HepG2 (cell line): Measurements from ENCODE around the gene RHOT2. TPM values are rescaled to one million over a fixed set of nuclear protein-coding genes. Genes with fewer than 3 reads are reported as not detected.

Experiments
- ARID2 ChIP-seq: sonication (generic); formaldehyde crosslinking; IDR thresholded peaks from 2 replicates; pipeline ENCODE4 v1.8.1; 2022; ENCODE audit warnings: mild to moderate bottlenecking, missing genetic modification reagents, borderline replicate concordance
- ATF3 ChIP-seq: sonication (generic); formaldehyde crosslinking; IDR thresholded peaks from 2 replicates; pipeline ENCODE4 v1.4.0; 2020; ENCODE audit warnings: missing genetic modification reagents
- CBFB ChIP-seq: sonication (generic); formaldehyde crosslinking; IDR thresholded peaks from 2 replicates; pipeline ENCODE4 v1.4.0; 2020; ENCODE audit warnings: missing genetic modification reagents
- GATA4 ChIP-seq: sonication (generic); IDR thresholded peaks from 2 replicates; pipeline ENCODE4 v1.6.1; 2016; ENCODE audit warnings: antibody characterized with exemption, low read depth, borderline replicate concordance
- KAT8 ChIP-seq: IDR thresholded peaks from 2 replicates; pipeline ENCODE4 v1.6.1; 2016; ENCODE audit warnings: missing genetic modification reagents, missing compliant biosample characterization
- KDM5B ChIP-seq: sonication (generic); formaldehyde crosslinking; IDR thresholded peaks from 2 replicates; pipeline ENCODE4 v1.4.0; 2020; ENCODE audit warnings: missing genetic modification reagents, mild to moderate bottlenecking, borderline replicate concordance
- KMT2A ChIP-seq: sonication (generic); formaldehyde crosslinking; IDR thresholded peaks from 2 replicates; pipeline ENCODE4 v1.4.0; 2020; ENCODE audit warnings: missing genetic modification reagents
- NFRKB ChIP-seq: fragments of 450-650 bp; IDR thresholded peaks from 2 replicates; pipeline ENCODE4 v1.6.1; 2017
- NFYC ChIP-seq: IDR thresholded peaks from 2 replicates; pipeline ENCODE4 v1.6.1; 2016; ENCODE audit warnings: missing genetic modification reagents, missing compliant biosample characterization
- PLRG1 ChIP-seq: fragments of 450-650 bp; conservative IDR thresholded peaks from 2 replicates; pipeline ENCODE4 v1.6.1; 2016
- RBM39 ChIP-seq: fragments of 200-400 bp; formaldehyde crosslinking; IDR thresholded peaks from one replicate; pipeline ENCODE4 v1.6.1; 2018; ENCODE audit warnings: antibody characterized with exemption, mild to moderate bottlenecking, low read depth, low read length; ENCODE audit not compliant: poor library complexity, severe bottlenecking
- RCOR2 ChIP-seq: IDR thresholded peaks from 2 replicates; pipeline ENCODE4 v1.6.1; 2016; ENCODE audit warnings: missing biosample characterization, missing genetic modification reagents
- SETDB1 ChIP-seq: sonication (generic); formaldehyde crosslinking; IDR thresholded peaks from 2 replicates; pipeline ENCODE4 v1.5.1; 2020; ENCODE audit warnings: missing genetic modification reagents, mild to moderate bottlenecking, borderline replicate concordance
- STAG1 ChIP-seq: sonication (generic); formaldehyde crosslinking; IDR thresholded peaks from 2 replicates; pipeline ENCODE4 v1.4.0; 2020; ENCODE audit warnings: missing genetic modification reagents
- TCF12 ChIP-seq, 2 experiments: fragments of 450-650 bp in 1 of 2; sonication (generic) in 1 of 2; formaldehyde crosslinking in 1 of 2; IDR thresholded peaks; 2 replicates each; pipeline versions ENCODE4 v1.6.1 to v1.8.0; 2017 to 2022; ENCODE audit warnings: antibody characterized with exemption in 1 of 2, mild to moderate bottlenecking in 1 of 2, missing genetic modification reagents in 1 of 2, moderate library complexity in 1 of 2
- ZBTB2 ChIP-seq: sonication (generic); formaldehyde crosslinking; IDR thresholded peaks from 2 replicates; pipeline ENCODE4 v1.8.0; 2022; ENCODE audit warnings: low read depth, missing genetic modification reagents
- ZFP91 ChIP-seq: sonication (generic); formaldehyde crosslinking; IDR thresholded peaks from 2 replicates; pipeline ENCODE4 v1.9.0; 2022; ENCODE audit warnings: missing genetic modification reagents, mild to moderate bottlenecking, borderline replicate concordance
- ZNF124 ChIP-seq: sonication (generic); formaldehyde crosslinking; IDR thresholded peaks from 2 replicates; pipeline ENCODE4 v1.4.0; 2020; ENCODE audit warnings: missing genetic modification reagents
- ZNF180 ChIP-seq: sonication (generic); formaldehyde crosslinking; IDR thresholded peaks from 2 replicates; pipeline ENCODE4 v1.4.0; 2020; ENCODE audit warnings: low read depth, missing genetic modification reagents, borderline replicate concordance
- ZNF260 ChIP-seq: sonication (generic); formaldehyde crosslinking; IDR thresholded peaks from 2 replicates; pipeline ENCODE4 v1.4.0; 2020; ENCODE audit warnings: missing genetic modification reagents, low read depth, mild to moderate bottlenecking, borderline replicate concordance
- ZNF451 ChIP-seq: sonication (generic); formaldehyde crosslinking; IDR thresholded peaks from 2 replicates; pipeline ENCODE4 v1.5.0; 2020; ENCODE audit warnings: mild to moderate bottlenecking, missing genetic modification reagents
- ZNF569 ChIP-seq: sonication (generic); formaldehyde crosslinking; IDR thresholded peaks from 2 replicates; pipeline ENCODE4 v1.5.0; 2020; ENCODE audit warnings: mild to moderate bottlenecking, missing genetic modification reagents, moderate library complexity, borderline replicate concordance
- ZNF709 ChIP-seq: sonication (generic); formaldehyde crosslinking; IDR thresholded peaks from 2 replicates; pipeline ENCODE4 v1.5.0; 2020; ENCODE audit warnings: mild to moderate bottlenecking, missing genetic modification reagents
- ZNF720 ChIP-seq: sonication (generic); formaldehyde crosslinking; IDR thresholded peaks from 2 replicates; pipeline ENCODE4 v1.4.0; 2020; ENCODE audit warnings: missing genetic modification reagents
- ZNF747 ChIP-seq: sonication (generic); formaldehyde crosslinking; IDR thresholded peaks from 2 replicates; pipeline ENCODE4 v1.8.1; 2023; ENCODE audit warnings: missing genetic modification reagents, mild to moderate bottlenecking, borderline replicate concordance
- ZSCAN21 ChIP-seq: sonication (generic); formaldehyde crosslinking; IDR thresholded peaks from 2 replicates; pipeline ENCODE4 v1.8.0; 2022; ENCODE audit warnings: mild to moderate bottlenecking, missing genetic modification reagents, moderate library complexity, borderline replicate concordance
- polyA plus RNA-seq, 8 experiments: library from polyadenylated mRNA; depleted of rRNA in 3 of 8; stranded (reverse) in 7 of 8; unstranded in 1 of 8; fragments of >200 nt; fragmentation: Illumina TruSeq in 4 of 8; extraction: Trizol in 4 of 8; gene quantifications; 2 replicates each; pipeline versions ENCODE4 v1.2.1 to v1.2.3, GENCODE V29; 2011 to 2016; ENCODE audit warnings: low read depth in 4 of 8, missing spikeins in 1 of 8, mixed read lengths in 1 of 8; ENCODE audit not compliant: insufficient read depth in 1 of 8
- total RNA-seq, 5 experiments: library from RNA; depleted of rRNA; stranded (reverse); fragments of >200 nt; fragmentation: Illumina TruSeq; extraction: Trizol; gene quantifications; 2 replicates each; pipeline ENCODE4 v1.2.3, GENCODE V29; 2016; ENCODE audit warnings: low read depth in 1 of 5

RHOT2 gene
- total and polyA plus RNA-seq, 2 of the 13 experiments (the other 11 are each of a cell fraction or from before 2014, with no cell fraction given), result 63.6 to 76.9 TPM

GRCh38 chr16:641326-642188 is 26.4 kb upstream of the RHOT2 start, which contains the start of gene MCRIP2 (continued):
- TF ChIP-seq KAT8 (CRISPR knock-in tag) (0 out of 2 replicates have a peak, but pooled peaks have one; percentile 33), ZNF180 (CRISPR knock-in tag) (no peak), KMT2A (CRISPR knock-in tag) (no peak), STAG1 (CRISPR knock-in tag) (no peak), ZBTB2 (CRISPR knock-in tag) (peak; percentile 85), RBM39 (peak; percentile 19), ZNF260 (CRISPR knock-in tag) (no peak), RCOR2 (CRISPR knock-in tag) (no peak), ATF3 (peak; percentile 41; the same call in 1 of the 2 replicates), ZFP91 (CRISPR knock-in tag) (peak; percentile 99), ZNF720 (CRISPR knock-in tag) (no peak), SETDB1 (CRISPR knock-in tag) (no peak), PLRG1 (no peak), CBFB (CRISPR knock-in tag) (no peak; the same call in 1 of the 2 replicates), KDM5B (peak; percentile 59; the same call in 1 of the 2 replicates), TCF12 (IDR thresholded peaks at IDR 0.05) (no peak), TCF12 (CRISPR knock-in tag; IDR thresholded peaks at IDR 0.05) (0 out of 2 replicates have a peak, but pooled peaks have one; percentile 40), ZNF124 (CRISPR knock-in tag) (no peak), ZNF451 (CRISPR knock-in tag) (no peak), ARID2 (no peak), NFRKB (no peak), ZNF709 (CRISPR knock-in tag) (peak; percentile 72; the same call in 1 of the 2 replicates), ZSCAN21 (CRISPR knock-in tag) (peak; percentile 19; the same call in 1 of the 2 replicates), ZNF747 (CRISPR knock-in tag) (no peak), NFYC (CRISPR knock-in tag) (no peak), ZNF569 (CRISPR knock-in tag) (no peak), GATA4 (peak; percentile 59; the same call in 1 of the 2 replicates)
